ENCODE data around the gene DDR2. TPM values are rescaled to one million over a fixed set of nuclear protein-coding genes. Genes with fewer than 3 reads are reported as not detected.
"Not testable (repeated sequence)": the region's sequence is repeated elsewhere in the genome, so short reads cannot be mapped to it uniquely, and the experiment has no call there.

Gene DDR2
- total and polyA plus RNA-seq, 12 donors: 15.1 to 349 (median 233) TPM

- H3K27ac ChIP-seq: peak overlapping the region in 1 of 5 donors; percentile 5
- TF ChIP-seq, protein P1, sequence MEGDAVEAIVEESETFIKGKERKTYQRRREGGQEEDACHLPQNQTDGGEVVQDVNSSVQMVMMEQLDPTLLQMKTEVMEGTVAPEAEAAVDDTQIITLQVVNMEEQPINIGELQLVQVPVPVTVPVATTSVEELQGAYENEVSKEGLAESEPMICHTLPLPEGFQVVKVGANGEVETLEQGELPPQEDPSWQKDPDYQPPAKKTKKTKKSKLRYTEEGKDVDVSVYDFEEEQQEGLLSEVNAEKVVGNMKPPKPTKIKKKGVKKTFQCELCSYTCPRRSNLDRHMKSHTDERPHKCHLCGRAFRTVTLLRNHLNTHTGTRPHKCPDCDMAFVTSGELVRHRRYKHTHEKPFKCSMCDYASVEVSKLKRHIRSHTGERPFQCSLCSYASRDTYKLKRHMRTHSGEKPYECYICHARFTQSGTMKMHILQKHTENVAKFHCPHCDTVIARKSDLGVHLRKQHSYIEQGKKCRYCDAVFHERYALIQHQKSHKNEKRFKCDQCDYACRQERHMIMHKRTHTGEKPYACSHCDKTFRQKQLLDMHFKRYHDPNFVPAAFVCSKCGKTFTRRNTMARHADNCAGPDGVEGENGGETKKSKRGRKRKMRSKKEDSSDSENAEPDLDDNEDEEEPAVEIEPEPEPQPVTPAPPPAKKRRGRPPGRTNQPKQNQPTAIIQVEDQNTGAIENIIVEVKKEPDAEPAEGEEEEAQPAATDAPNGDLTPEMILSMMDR (IDR thresholded peaks at IDR 0.05): no peak
- no peak for TF ChIP-seq POLR2A (IDR thresholded peaks at IDR 0.05)
- H3K27me3 ChIP-seq: no peaks in the 10 kb centered on the region
- H3K36me3 ChIP-seq (replicated peaks in 1 of 2): no peaks in the 10 kb centered on the region
- intact Hi-C loops (cut with DNase I): no loop called here
- WGBS, 4 donors: 85 to 100% (median 94%) methylated on average over 2 of the region's 2 CpGs
- peaks cover 16 to 28% of the 10 kb centered on the region in 2 donors for H3K4me1 ChIP-seq (replicated peaks in 1 of 2)
- H3K9me3 ChIP-seq (replicated peaks in 1 of 3): no peaks in the 10 kb centered on the region
- no peak for DNase-seq
- no peak overlapping the region for H3K4me3 ChIP-seq
Measured at GRCh38 chr1:162728573-162728972, 96.3 kb downstream of the DDR2 start.

DNA sequence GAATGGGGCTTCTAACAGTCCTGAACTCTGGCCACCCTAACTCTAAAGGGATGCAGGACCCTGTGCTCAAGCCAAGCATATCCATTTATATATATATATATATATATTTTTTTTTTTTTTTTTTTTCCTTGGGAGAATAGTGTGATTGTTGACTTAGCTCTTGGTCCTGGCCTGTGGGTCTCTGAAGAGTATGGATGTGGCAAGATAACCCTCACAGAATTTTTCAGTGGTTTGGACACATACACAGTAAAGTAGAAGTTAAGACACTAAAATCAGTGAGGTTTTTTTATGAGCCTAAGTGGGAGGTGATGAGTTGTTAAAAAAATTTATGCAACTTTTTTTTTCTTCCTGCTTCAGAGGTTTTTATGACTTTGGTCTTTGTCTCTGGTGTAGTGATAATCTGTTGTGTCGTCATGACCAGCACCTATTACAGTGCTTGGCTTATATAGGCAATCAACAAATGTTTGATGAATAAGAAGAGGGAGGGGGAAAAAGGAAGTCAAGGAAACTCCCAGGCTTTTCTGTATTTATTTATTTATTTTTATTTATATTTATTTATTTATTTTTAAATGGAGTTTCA is 97.0 kb downstream of the DDR2 start:
- H3K27ac ChIP-seq; intact Hi-C loops (cut with DNase I); H3K4me3 ChIP-seq; H3K36me3 ChIP-seq (replicated peaks in 1 of 2); H3K9me3 ChIP-seq (replicated peaks in 1 of 3); DNase-seq; H3K27me3 ChIP-seq: not testable (repeated sequence)
- H3K4me1 ChIP-seq (replicated peaks in 1 of 2): peaks cover 16 to 26% of the 10 kb centered on the region in 2 donors
- WGBS, 4 donors: 100% methylated on average over 1 of the region's 1 CpG; no CpG with 5 or more reads in 3 of the 4 donors

- TF ChIP-seq, protein P1 (IDR thresholded peaks at IDR 0.05): no peak
- TF ChIP-seq POLR2A (IDR thresholded peaks at IDR 0.05): no peak
- Histone ChIP-seq H3K9me3 (replicated peaks in 1 of 3) (no peaks in the 10 kb centered on the region), H3K4me3 (no peak overlapping the region), H3K27me3 (no peaks in the 10 kb centered on the region), H3K36me3 (replicated peaks in 1 of 2) (no peaks in the 10 kb centered on the region), H3K4me1 (replicated peaks in 1 of 2) (peaks cover 16 to 23% of the 10 kb centered on the region in 2 donors), H3K27ac (no peak overlapping the region)
- no peak for DNase-seq
- intact Hi-C loops (cut with DNase I): no loop called here
Measured at GRCh38 chr1:162732094-162732493, 99.8 kb downstream of the DDR2 start.

GRCh38 chr1:162732566-162733335 is 100.5 kb downstream of the DDR2 start:
- no peak for DNase-seq
- no peaks in the 10 kb centered on the region for H3K27me3 ChIP-seq
- WGBS, 4 donors: 82 to 91% (median 86%) methylated on average over 6 to 8 of the region's 8 CpGs
- peak overlapping the region in 3 of 5 donors; percentile 7 to 56 (median 25) for H3K27ac ChIP-seq
- H3K4me1 ChIP-seq (replicated peaks in 1 of 2): peaks cover 16 to 23% of the 10 kb centered on the region in 2 donors
- TF ChIP-seq POLR2A (IDR thresholded peaks at IDR 0.05): no peak
- TF ChIP-seq, protein P1 (IDR thresholded peaks at IDR 0.05): no peak
- no peaks in the 10 kb centered on the region for H3K9me3 ChIP-seq (replicated peaks in 1 of 3)
- intact Hi-C loops (cut with DNase I): no loop called here
- H3K36me3 ChIP-seq (replicated peaks in 1 of 2): no peaks in the 10 kb centered on the region
- H3K4me3 ChIP-seq: no peak overlapping the region

DNA sequence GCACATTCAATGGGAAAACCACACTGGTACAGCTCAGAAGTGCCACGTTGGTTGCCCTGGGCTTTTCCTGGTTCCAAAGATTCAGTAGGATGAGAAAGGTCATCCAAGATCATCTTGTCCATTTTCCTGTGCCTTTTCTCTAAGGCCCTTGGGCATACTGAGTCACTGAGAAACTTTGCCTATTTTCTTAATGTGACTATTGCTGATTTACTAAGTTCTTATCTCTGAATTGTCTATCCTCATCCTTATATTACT is 101.0 kb downstream of the DDR2 start:
- no peaks in the 10 kb centered on the region for H3K27me3 ChIP-seq
- intact Hi-C loops (cut with DNase I): no loop called here
- no peaks in the 10 kb centered on the region for H3K36me3 ChIP-seq (replicated peaks in 1 of 2)
- peak overlapping the region in 3 of 5 donors; percentile 7 to 56 (median 25) for H3K27ac ChIP-seq
- peaks cover 16 to 23% of the 10 kb centered on the region in 2 donors for H3K4me1 ChIP-seq (replicated peaks in 1 of 2)
- H3K4me3 ChIP-seq: no peak overlapping the region
- TF ChIP-seq, protein P1 (IDR thresholded peaks at IDR 0.05): no peak
- no peak for TF ChIP-seq POLR2A (IDR thresholded peaks at IDR 0.05)
- 64 to 73% (median 71%) methylated on average over 1 of the region's 1 CpG for WGBS, 4 donors
- no peaks in the 10 kb centered on the region for H3K9me3 ChIP-seq (replicated peaks in 1 of 3)
- DNase-seq: no peak
